GM12878 (cell line): ENCODE data around the gene EME2. TPM values are rescaled to one million over a fixed set of nuclear protein-coding genes. Genes with fewer than 3 reads are reported as not detected.

ENCODE experiments used
- CHD4 ChIP-seq: fragments of 200-600 bp; sonication (generic); IDR thresholded peaks from 2 replicates; pipeline ENCODE4 v1.6.1; 2016; ENCODE audit warnings: mild to moderate bottlenecking
- DPF2 ChIP-seq: fragments of 450-650 bp; IDR thresholded peaks from 2 replicates; pipeline ENCODE4 v1.6.1; 2017; ENCODE audit warnings: mild to moderate bottlenecking
- KLF5 ChIP-seq: fragments of 450-650 bp; IDR thresholded peaks from 2 replicates; pipeline ENCODE4 v1.6.1; 2014; ENCODE audit warnings: mild to moderate bottlenecking; ENCODE audit not compliant: partially characterized antibody
- NFYA ChIP-seq: IDR thresholded peaks from 2 replicates; pipeline ENCODE4 v1.6.1; 2011; ENCODE audit warnings: low read depth, mild to moderate bottlenecking, low read length, improper control_type of control experiment, borderline replicate concordance
- PAX5 ChIP-seq: IDR thresholded peaks from 2 replicates; pipeline ENCODE4 v1.6.1; 2011; ENCODE audit warnings: low read depth, low read length, borderline replicate concordance
- POLR2AphosphoS2 ChIP-seq: IDR thresholded peaks from 2 replicates; pipeline ENCODE4 v1.6.1; 2011; ENCODE audit warnings: low read depth, mild to moderate bottlenecking, low read length, improper control_type of control experiment, moderate library complexity
- RB1 ChIP-seq: fragments of 450-650 bp; formaldehyde crosslinking; IDR thresholded peaks from 2 replicates; pipeline ENCODE4 v1.6.1; 2017; ENCODE audit warnings: mild to moderate bottlenecking, borderline replicate concordance
- RUNX3 ChIP-seq: IDR thresholded peaks from 2 replicates; pipeline ENCODE4 v1.6.1; 2012; ENCODE audit warnings: low read length, inconsistent platforms
- SIX5 ChIP-seq: IDR thresholded peaks from 2 replicates; pipeline ENCODE4 v1.6.1; 2011; ENCODE audit warnings: mild to moderate bottlenecking, low read depth, low read length, moderate library complexity; ENCODE audit not compliant: severe bottlenecking
- SP1 ChIP-seq: IDR thresholded peaks from one replicate; pipeline ENCODE4 v1.6.1; 2011; ENCODE audit warnings: low read depth, low read length
- TARDBP ChIP-seq: IDR thresholded peaks from 2 replicates; pipeline ENCODE4 v1.6.1; 2016; ENCODE audit warnings: borderline replicate concordance
- polyA plus RNA-seq, 11 experiments: library from polyadenylated mRNA; depleted of rRNA in 4 of 11; unstranded in 6 of 11; stranded (reverse) in 5 of 11; fragments of >200 nt; fragmentation: Nextera tagmentation in 4 of 11; fragmentation: Illumina TruSeq in 1 of 11; extraction: Ambion mirVana in 4 of 11; extraction: Trizol in 1 of 11; gene quantifications; 1 replicate in 1 of 11; 2 replicates in 10 of 11; pipeline versions ENCODE4 v1.2.1 to v1.2.3, GENCODE V29; 2011 to 2016; ENCODE audit warnings: inconsistent platforms in 2 of 11, missing spikeins in 2 of 11, low read depth in 1 of 11
- total RNA-seq, 4 experiments: library from RNA; depleted of rRNA in 3 of 4; stranded (reverse); fragments of >200 nt in 3 of 4; fragmentation: Illumina TruSeq in 1 of 4; extraction: Trizol in 1 of 4; gene quantifications; 2 replicates each; pipeline versions ENCODE4 v1.2.1 to v1.2.3, GENCODE V29; 2013 to 2021
- TF ChIP-seq, protein P1 (sequence below): fragments of 450-650 bp; IDR thresholded peaks from 2 replicates; pipeline ENCODE4 v1.6.1; 2017; ENCODE audit warnings: mild to moderate bottlenecking, moderate library complexity
- TF ChIP-seq, protein P2 (sequence below): fragments of 450-650 bp; IDR thresholded peaks from 2 replicates; pipeline ENCODE4 v1.6.1; 2017; ENCODE audit warnings: mild to moderate bottlenecking, moderate library complexity
- TF ChIP-seq, protein P3 (sequence below): IDR thresholded peaks from 2 replicates; pipeline ENCODE4 v1.6.1; 2011; ENCODE audit warnings: low read depth, low read length, improper control_type of control experiment, borderline replicate concordance
- TF ChIP-seq, protein P4 (sequence below): fragments of 450-650 bp; formaldehyde crosslinking; IDR thresholded peaks from 2 replicates; pipeline ENCODE4 v1.4.0; 2020; ENCODE audit warnings: mild to moderate bottlenecking, moderate library complexity

The EME2 gene
- total and polyA plus RNA-seq, 10 of the 15 experiments (the other 5 are each of a cell fraction or from before 2014, with no cell fraction given) = 0.29 to 16.9 (median 4.1) TPM

DNA sequence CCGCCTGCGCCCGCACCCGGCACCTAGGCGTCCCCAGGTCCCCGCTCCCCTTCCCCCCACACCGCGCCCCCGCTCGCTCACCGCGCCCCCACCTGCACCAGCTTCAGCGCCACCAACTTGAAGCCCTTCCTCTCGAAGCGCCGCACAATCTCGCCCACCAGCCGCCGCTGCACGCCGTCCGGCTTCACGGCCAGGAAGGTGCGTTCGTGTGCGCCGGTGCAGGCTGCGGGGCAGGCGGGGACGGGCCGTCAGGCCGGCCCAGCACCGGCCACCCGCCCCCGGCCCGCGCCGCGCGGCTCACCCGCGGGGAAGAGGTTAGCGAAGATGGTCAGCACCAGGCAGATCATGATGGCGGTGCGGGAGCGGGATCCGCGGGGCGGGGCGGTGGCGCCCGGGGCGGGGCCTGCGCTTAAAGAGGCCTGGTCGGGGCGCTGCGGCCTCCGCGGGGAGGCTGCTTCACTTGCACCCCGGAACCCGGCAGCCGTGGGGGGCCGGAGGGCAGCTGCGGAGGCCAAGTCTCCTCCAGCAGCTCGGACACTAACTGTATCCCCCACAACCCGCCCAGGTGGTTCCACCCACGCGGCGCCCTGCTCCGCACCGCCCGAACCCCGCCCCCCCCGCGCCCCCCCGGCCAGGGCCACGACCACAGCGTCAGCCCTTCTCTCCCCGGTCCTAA is 1.3 kb upstream of the EME2 start, which contains the start of gene NME3 (continued):
- TF ChIP-seq, protein P1, sequence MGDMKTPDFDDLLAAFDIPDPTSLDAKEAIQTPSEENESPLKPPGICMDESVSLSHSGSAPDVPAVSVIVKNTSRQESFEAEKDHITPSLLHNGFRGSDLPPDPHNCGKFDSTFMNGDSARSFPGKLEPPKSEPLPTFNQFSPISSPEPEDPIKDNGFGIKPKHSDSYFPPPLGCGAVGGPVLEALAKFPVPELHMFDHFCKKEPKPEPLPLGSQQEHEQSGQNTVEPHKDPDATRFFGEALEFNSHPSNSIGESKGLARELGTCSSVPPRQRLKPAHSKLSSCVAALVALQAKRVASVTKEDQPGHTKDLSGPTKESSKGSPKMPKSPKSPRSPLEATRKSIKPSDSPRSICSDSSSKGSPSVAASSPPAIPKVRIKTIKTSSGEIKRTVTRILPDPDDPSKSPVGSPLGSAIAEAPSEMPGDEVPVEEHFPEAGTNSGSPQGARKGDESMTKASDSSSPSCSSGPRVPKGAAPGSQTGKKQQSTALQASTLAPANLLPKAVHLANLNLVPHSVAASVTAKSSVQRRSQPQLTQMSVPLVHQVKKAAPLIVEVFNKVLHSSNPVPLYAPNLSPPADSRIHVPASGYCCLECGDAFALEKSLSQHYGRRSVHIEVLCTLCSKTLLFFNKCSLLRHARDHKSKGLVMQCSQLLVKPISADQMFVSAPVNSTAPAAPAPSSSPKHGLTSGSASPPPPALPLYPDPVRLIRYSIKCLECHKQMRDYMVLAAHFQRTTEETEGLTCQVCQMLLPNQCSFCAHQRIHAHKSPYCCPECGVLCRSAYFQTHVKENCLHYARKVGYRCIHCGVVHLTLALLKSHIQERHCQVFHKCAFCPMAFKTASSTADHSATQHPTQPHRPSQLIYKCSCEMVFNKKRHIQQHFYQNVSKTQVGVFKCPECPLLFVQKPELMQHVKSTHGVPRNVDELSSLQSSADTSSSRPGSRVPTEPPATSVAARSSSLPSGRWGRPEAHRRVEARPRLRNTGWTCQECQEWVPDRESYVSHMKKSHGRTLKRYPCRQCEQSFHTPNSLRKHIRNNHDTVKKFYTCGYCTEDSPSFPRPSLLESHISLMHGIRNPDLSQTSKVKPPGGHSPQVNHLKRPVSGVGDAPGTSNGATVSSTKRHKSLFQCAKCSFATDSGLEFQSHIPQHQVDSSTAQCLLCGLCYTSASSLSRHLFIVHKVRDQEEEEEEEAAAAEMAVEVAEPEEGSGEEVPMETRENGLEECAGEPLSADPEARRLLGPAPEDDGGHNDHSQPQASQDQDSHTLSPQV = no peak
- TF ChIP-seq SIX5 = no peak
- TF ChIP-seq KLF5 = no peak
- TF ChIP-seq NFYA = no peak
- 0 out of 2 replicates have a peak, but pooled peaks have one; percentile 21 for TF ChIP-seq PAX5
- TF ChIP-seq, protein P2, sequence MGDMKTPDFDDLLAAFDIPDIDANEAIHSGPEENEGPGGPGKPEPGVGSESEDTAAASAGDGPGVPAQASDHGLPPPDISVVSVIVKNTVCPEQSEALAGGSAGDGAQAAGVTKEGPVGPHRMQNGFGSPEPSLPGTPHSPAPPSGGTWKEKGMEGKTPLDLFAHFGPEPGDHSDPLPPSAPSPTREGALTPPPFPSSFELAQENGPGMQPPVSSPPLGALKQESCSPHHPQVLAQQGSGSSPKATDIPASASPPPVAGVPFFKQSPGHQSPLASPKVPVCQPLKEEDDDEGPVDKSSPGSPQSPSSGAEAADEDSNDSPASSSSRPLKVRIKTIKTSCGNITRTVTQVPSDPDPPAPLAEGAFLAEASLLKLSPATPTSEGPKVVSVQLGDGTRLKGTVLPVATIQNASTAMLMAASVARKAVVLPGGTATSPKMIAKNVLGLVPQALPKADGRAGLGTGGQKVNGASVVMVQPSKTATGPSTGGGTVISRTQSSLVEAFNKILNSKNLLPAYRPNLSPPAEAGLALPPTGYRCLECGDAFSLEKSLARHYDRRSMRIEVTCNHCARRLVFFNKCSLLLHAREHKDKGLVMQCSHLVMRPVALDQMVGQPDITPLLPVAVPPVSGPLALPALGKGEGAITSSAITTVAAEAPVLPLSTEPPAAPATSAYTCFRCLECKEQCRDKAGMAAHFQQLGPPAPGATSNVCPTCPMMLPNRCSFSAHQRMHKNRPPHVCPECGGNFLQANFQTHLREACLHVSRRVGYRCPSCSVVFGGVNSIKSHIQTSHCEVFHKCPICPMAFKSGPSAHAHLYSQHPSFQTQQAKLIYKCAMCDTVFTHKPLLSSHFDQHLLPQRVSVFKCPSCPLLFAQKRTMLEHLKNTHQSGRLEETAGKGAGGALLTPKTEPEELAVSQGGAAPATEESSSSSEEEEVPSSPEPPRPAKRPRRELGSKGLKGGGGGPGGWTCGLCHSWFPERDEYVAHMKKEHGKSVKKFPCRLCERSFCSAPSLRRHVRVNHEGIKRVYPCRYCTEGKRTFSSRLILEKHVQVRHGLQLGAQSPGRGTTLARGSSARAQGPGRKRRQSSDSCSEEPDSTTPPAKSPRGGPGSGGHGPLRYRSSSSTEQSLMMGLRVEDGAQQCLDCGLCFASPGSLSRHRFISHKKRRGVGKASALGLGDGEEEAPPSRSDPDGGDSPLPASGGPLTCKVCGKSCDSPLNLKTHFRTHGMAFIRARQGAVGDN = 0 out of 2 replicates have a peak, but pooled peaks have one; percentile 21
- TF ChIP-seq, protein P3, sequence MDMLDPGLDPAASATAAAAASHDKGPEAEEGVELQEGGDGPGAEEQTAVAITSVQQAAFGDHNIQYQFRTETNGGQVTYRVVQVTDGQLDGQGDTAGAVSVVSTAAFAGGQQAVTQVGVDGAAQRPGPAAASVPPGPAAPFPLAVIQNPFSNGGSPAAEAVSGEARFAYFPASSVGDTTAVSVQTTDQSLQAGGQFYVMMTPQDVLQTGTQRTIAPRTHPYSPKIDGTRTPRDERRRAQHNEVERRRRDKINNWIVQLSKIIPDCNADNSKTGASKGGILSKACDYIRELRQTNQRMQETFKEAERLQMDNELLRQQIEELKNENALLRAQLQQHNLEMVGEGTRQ = no peak
- TF ChIP-seq TARDBP = 0 out of 2 replicates have a peak, but pooled peaks have one; percentile 12
- no peak for TF ChIP-seq CHD4
- peak; percentile 54 for TF ChIP-seq RUNX3
- TF ChIP-seq SP1 = no peak
- TF ChIP-seq RB1 = peak; percentile 16; the same call in 1 of the 2 replicates
- TF ChIP-seq, protein P4, sequence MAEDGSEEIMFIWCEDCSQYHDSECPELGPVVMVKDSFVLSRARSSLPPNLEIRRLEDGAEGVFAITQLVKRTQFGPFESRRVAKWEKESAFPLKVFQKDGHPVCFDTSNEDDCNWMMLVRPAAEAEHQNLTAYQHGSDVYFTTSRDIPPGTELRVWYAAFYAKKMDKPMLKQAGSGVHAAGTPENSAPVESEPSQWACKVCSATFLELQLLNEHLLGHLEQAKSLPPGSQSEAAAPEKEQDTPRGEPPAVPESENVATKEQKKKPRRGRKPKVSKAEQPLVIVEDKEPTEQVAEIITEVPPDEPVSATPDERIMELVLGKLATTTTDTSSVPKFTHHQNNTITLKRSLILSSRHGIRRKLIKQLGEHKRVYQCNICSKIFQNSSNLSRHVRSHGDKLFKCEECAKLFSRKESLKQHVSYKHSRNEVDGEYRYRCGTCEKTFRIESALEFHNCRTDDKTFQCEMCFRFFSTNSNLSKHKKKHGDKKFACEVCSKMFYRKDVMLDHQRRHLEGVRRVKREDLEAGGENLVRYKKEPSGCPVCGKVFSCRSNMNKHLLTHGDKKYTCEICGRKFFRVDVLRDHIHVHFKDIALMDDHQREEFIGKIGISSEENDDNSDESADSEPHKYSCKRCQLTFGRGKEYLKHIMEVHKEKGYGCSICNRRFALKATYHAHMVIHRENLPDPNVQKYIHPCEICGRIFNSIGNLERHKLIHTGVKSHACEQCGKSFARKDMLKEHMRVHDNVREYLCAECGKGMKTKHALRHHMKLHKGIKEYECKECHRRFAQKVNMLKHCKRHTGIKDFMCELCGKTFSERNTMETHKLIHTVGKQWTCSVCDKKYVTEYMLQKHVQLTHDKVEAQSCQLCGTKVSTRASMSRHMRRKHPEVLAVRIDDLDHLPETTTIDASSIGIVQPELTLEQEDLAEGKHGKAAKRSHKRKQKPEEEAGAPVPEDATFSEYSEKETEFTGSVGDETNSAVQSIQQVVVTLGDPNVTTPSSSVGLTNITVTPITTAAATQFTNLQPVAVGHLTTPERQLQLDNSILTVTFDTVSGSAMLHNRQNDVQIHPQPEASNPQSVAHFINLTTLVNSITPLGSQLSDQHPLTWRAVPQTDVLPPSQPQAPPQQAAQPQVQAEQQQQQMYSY (CRISPR knock-in tag) = no peak
- peak; percentile 53; the same call in 1 of the 2 replicates for TF ChIP-seq POLR2AphosphoS2
- 0 out of 2 replicates have a peak, but pooled peaks have one; percentile 23 for TF ChIP-seq DPF2
